Fibroblast of upper back skin (primary cell): Measurements from ENCODE around the gene RBP5.

Experiments
- DNase-seq: peaks from one replicate; pipeline ENCODE4 v3.0.0-alpha.2; 2013

RBP5 gene

DNA sequence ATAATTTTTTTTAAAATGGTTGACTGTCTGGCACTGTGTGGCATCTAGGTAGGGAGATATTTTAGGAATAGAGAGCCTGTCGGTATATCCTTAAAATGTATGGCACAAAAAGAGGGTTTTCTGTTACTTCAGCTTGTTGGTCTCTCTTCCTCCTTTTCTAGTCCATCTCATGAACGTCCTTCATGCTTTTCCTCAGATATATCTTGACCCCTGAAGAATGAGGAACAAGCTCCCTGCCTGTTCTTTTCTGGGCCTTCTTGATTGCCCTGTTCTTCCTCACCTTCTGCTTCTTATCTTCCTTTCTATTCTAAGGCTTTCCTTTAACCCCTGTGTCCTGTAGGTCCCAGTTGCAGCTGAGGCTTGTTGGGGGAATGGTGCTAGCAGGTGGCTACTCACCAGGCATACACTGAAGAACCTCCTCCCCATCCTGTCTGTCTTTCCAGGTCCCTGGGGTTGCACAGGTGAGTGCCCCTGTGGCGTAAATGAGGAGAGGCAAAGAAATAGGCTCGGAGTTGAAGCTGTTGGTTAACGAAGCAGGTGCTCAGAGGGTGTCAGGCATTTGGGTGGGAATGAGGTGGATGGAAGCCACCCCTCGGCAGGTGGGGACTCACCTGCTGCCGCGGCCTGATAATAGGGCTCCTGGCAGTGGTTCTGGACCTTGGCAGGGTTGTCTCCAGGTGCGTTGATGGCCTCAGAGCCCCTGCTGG, 29.2 kb downstream of the RBP5 start:
- DNase-seq: no peak

DNA sequence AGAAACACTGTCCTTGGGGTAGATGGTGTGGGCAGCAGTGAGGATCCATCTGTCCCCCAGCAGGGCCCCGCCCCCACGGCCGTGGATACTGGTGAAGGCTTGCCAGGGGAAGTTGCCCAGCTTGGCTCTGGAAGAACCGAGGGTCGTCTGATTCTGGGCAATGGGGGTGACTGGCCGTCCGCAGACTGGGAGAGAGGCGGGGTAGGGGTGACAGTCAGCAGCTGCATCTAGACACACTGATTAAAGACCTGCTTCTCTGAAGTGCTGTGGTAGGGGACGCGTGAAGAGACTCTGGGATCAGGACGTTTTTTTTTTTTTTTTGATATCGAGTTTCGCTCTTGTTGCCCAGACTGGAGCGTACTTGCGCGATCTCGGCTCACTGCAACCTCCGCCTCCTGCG, 31.7 kb downstream of the RBP5 start:
- DNase-seq: no peak

DNA sequence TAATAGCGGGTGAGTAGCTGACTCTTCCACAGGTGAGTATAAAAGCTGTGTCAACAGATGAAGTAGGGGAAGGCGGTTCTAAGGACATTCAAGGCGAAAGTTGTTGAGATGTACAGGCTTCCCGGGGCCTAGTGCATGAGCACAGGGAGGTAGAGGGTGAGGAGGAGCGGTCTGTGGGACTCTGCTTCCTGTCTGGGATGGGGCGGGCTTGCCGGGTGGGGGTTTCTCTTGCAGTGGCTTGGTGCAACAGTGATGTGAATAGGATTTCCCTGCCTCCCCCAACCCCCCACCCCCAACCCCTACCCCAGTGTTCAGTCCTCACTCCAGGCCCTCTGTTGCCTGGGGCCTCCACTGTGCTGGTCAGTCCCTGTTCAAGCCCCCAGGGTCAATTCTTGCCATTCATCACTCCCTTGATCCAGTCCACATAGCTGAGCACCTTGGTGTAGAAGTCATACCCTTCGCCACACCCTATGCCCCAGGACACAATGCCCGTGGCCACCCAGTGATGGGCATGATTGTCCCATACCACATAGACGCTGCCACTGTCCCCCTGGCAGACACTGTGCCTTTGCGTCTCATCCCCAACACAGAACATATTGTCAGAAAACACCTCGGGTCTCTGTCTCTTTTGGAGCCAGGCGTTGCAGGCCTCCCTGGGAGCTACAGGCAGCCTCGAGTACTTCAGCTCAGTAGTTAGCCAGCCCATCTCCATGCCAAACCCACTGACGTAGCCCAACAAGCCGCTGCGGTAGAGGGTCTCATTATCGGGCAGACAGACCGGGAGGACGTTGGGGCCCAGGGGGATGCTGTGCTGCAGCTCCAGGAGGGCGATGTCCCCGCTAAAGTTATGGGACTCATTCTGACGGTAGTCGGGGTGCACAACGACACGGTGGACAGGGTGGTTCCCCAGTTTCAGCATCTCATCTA, 32.4 kb downstream of the RBP5 start:
- no peak for DNase-seq

DNA sequence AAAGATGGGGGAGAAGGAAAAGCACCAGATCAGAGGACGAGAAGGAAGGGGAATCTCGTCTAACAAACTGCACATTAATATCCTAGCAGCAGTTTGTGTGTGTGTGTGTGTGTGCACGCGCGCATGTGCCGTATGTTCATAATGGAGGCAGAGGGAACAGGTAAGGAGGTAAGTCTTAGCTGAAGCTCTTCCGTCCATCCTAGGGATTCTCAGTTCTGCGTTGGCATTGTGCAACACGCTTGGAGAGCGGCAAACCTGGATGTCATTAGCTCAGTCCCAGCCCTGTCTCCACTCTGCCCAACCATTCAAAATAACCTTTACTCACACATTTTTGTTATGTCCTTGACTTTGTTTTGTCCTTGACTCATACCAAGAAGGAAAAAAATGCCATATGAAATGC, 34.8 kb downstream of the RBP5 start:
- peak; percentile 38 for DNase-seq

DNA sequence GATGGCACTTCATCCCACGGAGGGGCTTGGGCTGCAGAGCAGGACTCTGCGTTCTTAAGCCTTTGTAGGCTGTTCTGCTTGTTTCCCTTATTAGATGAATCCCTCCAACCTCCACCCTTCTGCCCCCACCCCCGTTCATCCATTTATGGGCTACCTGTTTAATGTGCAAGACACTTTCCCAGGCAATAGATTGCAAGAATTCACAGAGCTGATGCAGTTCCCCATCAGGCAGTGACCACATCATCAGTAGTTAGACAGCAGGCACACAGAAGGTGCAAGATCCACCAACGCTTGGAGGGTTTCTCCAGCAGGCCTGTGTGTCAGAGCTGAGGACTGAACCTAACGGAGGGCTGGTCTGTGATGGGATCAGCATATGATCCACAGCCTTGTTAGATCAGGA, 35.2 kb downstream of the RBP5 start:
- no peak for DNase-seq

DNA sequence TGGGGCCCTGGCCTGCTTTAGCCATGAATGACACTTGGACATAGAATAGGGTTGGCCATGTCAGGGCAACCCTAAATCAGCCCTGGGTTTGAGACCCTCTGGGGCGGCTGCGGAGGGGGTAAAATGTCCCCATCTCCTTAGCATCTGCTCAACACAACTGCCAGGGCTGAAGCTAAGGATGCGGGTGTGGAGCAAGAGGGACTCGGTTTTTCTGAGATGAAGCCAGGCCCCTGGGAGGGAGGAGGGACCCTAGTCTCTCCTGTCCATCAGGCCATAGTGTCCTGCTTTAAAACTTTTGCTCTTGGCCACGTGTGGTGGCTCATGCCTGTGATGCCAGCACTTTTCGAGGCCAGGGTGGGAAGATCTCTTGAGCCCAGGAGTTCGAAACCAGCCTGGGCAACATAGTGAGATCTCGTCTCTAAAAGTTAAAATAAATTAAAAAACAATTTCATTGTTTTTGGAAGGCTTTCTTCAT, 35.7 kb downstream of the RBP5 start:
- no peak for DNase-seq

DNA sequence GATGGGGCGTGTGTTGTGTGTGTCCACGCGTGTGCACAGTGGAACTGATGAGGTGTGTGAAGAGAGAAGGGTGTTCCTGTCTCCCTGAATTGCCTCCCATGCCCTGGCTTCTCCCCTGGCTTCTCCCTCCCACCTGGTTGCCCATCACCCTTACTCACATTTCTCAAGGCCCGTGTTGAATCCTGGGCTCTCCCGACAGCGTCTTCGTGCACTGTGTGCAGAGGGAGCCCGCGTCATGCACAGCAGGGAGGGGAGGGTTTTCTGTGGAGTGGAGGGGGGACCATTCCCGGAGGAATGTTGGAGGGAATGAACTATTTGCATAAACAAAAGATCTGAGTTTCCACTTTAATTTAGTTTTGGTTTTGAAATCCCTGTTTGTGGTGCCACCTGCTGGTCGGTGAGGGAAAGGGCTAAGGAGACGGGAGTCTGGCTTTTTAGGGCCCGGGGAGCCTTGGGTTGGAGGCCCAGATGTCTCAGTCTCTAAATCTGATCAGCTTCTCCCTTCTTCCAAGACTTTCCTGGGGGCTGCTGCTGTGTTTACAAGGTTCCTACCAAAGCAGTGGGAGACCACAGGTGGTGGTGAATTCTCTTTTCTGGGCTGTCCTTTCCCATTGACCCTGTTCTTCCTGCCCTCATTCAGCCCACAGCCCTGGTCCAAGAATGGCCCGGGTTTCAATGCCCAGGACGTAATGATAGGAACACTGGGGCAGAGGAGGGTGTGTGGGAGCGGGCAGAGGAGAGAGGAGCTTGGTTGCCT, 36.3 kb downstream of the RBP5 start, which contains the start of gene C1R:
Gene C1R (minus strand): TSS at position 217 of the 757 bp plus-strand sequence. CDS start 57 bp downstream, at position 160.
- DNase-seq: peak; percentile 93

DNA sequence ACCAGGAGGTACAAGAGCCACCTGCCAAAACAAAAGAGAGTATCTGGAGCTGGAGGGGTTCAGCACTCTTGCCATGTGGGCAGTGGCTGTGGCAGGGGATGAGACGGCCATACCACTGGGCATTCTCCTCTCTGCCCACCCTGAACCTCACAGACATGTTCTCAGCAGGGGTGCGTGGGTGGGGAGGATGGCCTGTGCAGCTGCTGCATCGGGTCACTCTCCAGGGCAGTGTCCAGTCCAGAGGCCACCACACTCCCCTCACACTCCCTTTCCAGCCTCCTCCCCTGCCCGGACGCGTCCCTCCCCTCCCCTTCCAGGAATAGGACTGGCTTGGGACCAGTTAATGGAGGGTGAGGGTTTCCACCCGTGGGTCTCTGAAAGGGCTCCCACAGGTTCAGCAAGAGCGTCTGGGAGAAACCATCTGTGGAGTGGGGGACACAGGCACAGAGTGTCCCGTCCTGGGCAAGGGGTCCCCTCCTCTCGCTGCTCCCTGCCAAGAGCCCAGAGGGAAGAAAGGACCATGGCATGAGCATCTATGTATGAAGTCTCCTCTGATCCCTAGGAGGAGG, 36.9 kb downstream of the RBP5 start:
- DNase-seq: no peak

DNA sequence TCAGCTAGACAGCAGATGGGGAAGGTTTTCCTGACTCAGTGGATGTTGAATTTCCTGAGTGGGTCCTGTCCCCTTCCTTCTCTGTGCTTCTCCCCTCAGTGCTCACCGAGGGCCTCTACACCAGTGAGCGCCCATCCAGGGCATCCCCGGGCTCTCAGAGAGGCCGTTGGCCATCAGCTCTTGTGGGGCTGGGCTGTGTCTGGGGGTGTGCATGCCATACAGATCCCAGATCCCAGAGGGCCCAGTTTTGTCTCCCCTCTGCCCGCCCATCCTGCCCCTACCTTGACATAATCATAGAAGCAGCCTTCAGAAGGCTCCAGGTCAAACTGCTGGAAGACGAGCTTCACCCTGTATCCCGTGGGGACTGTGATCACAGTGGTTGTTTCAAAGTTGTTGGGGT, 37.5 kb downstream of the RBP5 start:
- DNase-seq: no peak

DNA sequence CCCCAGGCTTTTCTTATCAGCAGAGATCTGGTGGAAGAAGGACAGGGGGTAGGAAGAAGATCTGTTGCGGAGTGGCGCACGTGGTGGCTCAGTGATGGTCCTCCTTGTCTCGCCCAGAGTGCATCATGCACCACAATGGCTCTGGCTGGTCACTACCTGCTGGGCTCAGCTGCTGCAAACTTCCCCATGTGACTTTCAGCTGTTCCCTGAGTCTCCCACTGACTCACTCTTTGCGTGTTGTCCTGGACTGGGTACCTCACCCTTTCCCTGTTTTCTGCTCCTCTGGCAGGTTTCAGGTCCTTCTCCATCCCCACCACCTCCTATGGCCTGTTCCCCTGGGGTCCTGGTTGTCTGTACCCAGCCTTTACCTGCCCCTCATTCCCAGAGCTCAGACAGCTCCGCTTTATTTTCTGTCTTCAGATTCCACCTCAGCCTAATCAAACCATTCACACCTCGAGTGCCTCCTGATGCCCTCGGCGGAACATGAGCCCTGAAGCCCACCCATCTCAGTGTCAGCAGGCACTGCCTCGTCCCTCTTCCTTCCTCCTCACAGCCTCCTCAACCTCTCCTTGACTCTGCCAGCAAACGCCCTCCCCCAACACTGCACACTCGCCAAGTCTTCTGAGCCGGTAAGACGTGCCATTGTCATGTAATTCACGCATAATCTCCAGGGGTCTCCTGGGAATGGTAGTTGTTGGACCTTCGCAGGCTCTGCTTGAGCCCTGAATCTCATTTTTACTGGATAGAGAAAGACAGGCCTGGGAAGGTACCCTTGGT, 38.3 kb downstream of the RBP5 start:
- no peak for DNase-seq

DNA sequence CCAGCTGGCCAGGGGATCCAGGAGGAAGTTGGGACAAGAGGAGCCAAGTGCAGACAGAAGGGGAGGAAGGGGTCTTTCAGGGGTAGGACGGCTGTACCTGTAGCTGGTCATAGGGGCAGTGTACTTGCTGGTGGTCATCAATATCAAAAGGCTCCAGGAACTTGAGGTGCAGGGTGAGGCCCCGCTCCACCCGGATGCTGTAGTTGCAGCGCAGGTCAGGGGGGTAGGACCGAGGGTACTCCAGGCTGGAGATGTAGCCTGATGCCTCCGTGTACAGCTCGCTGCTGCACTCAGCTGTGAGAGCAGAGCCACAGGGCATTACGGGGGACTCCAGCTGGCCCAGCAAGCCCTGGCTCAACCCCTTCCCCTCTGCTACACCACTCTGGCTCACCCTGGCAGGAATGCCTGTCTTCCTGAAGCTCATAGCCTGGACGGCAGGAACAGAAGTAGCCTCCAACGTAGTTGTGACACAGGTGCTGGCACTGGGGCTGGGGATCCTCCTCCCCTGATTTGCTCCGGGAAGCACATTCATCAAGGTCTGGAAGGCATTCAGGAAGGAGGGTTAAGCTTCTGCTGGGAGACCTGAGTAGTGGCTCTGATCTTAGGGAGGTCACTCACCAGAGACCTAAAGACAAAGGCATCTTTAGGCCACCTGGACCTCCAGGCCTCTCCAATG, 39.4 kb downstream of the RBP5 start:
- DNase-seq: no peak

DNA sequence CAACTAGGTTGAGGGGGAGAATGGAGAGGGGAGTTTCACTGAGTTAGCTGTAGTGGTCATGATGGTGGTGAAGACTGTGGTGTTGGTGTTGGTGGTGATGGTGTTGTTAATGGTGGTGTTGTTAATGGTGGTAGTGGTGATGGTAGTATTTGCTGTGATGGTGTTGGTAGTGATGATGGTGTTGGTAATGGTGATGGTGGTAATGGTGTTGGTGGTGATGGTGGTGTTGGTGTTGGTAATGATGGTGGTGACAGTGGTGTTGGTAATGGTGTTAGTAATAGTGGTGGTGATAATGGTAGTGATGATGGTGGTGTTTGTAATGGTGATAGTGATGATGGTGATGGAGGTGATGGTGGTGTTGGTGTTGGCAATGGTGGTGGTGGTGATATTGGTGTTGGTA, 45.6 kb downstream of the RBP5 start:
- DNase-seq: no peak

DNA sequence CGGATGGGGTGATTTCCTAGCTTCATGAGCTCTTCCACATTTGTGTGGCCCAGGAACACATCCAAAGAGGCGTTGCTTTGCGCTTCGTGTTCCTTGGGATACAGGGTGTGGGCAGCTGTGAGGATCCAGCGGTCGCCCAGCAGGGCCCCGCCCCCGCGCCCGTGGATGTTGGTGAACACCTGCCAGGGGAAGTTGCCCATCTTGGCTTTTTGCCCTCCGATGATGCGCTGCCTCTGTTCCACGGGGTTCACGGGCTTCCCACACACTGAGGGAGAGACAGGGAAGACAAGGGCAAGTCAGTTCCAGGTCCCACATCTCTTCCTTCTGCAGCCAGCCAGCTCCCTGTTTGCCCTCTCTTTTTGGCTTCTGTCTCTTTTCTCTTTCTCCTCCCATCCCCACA, 47.7 kb downstream of the RBP5 start:
- no peak for DNase-seq

DNA sequence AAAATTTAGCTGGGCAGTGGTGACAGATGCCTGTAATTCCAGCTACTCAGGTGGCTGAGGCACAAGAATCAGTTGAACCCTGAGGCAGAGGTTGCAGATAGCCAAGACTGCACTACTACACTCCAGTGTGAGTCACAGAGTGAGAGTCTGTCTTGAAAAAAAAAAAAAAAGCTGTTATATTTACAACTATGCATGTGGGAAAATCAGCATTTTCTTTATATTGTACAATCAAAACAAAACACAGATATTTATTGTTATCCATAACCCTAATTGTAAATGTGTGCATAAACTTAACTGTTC, 48.9 kb downstream of the RBP5 start:
- DNase-seq: peak; percentile 54

DNA sequence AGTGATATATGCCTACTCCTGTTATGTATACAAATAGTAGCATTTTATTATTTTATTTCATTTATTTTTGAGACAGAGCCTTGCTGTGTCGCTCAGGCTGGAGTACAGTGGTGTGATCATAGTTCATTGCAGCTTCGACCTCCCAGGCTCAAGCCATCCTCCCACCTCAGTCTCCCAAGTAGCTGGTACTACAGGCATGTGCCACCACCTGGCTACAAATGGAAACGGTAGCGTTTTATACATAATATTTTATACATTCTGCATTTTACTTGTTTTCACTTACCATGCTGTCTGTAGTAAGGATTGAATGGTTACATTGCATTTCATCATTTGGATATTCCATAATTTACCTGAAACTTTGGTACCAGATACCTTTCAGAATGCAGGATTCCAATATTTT, 50.5 kb downstream of the RBP5 start:
- DNase-seq: no peak

DNA sequence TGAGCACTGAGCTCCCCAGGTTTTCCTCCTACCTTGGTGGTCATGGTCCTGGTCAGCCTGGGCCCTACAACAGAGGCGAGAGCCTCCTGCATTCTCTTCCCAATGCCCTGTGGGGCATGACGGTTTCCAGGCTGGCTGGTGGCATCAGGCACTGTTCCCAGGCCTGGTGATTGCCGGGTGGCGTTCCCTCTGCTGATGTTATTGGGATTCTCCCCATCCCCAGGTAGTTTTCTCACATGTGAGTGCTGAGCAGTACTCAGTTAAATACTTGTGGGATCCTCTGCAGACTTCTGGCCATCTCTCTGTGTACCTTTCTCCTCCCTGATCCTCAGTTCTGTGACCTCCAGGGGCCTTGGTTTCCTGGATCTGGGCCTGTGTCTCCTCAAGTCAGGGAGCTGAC, 52.2 kb downstream of the RBP5 start:
- no peak for DNase-seq

DNA sequence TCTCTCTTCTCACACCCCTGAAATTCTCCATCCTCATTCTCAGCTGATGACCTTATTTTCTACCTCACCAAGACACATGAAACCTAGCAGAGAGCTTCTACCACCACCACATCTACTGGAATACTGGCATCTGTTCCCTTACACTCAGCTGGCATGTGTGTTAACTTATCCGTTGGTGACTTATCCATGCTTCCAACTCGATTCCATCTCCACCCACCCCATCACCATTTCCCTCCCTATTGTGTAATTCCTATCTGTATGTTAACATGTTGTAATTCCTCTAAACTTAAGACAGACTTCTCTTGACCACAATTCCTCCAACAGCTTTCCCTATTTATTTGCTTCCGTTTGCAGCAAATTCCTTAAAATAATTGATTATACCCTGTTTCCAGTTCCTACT, 52.8 kb downstream of the RBP5 start:
- peak; percentile 56 for DNase-seq

DNA sequence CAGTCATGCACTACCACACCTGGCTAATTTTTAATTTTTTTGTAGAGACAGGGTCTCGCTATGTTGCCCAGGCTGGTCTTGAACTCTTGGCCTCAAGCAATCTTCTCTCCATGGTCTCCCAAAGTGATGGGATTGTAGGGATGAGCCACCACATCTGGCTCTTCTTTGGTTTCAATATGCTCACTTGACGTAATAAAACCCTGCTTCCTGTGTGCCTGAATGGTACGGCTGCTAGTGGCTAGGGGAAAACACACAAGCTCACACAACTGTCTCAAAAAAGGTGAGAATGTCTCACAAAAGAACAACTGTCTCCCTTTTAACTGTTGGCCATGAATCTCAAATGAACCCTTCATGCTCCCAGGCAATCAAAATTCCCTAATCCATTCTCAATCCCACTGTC, 53.2 kb downstream of the RBP5 start:
- DNase-seq: no peak

DNA sequence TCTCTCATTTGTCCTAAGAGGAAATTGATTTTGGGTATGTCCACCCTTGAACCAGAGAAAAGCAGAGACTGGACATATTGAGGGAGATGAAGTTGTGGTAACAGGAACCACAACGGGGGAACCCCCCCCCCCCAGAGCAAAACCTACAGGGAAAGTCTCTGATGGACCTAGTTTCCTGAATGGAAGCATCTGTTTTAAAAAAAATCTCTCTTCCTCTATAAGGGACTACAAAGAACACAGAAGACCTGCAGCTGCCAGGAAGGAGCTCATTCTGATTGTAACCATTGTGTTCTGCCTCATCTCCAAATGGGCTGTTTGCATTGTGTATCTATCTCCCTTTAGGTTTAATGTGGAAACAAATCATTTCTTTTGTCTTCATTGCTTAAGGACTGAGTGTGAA, 54.7 kb downstream of the RBP5 start:
- no peak for DNase-seq
